Umbilical cord (tissue), 2 donors: ENCODE results near the gene GRIK4. TPM values are rescaled to one million over a fixed set of nuclear protein-coding genes. Genes with fewer than 3 reads are reported as not detected.
A peak's percentile ranks its signal among the peaks of the same experiment; 100 is the strongest.

Source experiments
- DNase-seq: peaks from one replicate; pipeline ENCODE4 v3.0.0-alpha.2; 2015; ENCODE audit warnings: low spot score
- total RNA-seq: library from RNA; depleted of rRNA; stranded (reverse); fragments of >200 nt; gene quantifications from one replicate; pipeline ENCODE4 v1.2.3, GENCODE V29; 2014; ENCODE audit warnings: low replicate concordance; ENCODE audit not compliant: insufficient read depth

Gene GRIK4
- total RNA-seq, 1 donor from 2014 or later: 1.2 TPM

GRCh38 chr11:120525261-120526171 lies 14.0 kb downstream of the GRIK4 start:
- DNase-seq: peak; percentile 36

- DNase-seq: no peak
These were observed 14.7 kb downstream of the GRIK4 start for GRCh38 chr11:120526241-120526640.

DNA sequence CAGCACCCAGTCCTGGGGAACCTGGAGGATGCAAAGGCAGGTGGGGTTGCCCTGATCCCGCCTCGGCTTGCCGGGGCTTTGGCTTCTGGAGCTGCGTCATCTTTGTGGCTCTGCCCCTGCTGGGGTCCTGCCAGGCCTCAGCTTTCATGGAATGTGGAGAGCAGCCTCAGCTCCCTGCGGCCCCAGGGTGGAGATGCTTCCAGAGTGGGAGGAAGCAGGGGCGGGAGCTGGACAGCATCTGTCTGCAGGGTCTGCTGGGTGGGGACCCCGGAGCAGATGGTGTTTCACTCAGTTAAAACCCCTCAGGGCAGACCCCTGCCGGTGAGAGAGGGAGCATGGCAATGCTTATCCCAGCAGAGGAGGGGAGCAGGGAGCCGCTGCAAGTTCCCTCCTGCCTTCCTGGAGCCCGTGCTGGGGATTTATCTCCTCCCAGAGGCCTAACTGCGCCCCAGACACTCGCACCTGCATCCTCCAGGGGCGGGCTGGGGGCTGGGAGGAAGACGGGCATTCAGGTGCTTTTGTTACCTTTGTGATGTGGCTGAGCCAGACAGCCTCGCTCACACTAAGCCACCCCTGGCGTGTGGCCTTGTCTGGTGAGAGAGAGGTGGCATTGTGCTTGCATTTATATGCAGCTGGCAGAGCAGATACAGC lies 15.7 kb downstream of the GRIK4 start:
- DNase-seq: peak; percentile 88

GRCh38 chr11:120528749-120529148 lies 17.2 kb downstream of the GRIK4 start:
- no peak for DNase-seq

GRCh38 chr11:120529214-120529613 lies 17.7 kb downstream of the GRIK4 start:
- no peak for DNase-seq

DNA sequence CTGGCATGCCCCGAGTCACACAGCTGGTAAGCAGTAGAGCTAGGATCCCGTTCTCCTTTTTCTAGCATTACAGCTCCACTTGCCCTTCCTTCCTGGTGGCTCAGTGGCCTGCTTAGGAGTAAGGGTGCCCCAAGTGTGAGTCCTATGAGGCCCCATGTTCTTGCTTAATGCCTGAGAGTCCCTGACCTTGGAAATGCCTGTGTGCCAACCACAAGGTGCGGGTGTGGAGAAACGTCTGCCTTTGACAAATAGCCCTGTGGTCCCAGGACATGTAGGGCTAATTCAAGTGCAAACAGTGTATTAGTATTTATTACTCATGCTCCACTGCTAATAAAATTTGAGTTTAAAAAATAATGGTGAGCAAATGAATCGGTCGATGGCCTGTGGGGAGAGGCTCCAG lies 18.4 kb downstream of the GRIK4 start:
- no peak for DNase-seq

DNA sequence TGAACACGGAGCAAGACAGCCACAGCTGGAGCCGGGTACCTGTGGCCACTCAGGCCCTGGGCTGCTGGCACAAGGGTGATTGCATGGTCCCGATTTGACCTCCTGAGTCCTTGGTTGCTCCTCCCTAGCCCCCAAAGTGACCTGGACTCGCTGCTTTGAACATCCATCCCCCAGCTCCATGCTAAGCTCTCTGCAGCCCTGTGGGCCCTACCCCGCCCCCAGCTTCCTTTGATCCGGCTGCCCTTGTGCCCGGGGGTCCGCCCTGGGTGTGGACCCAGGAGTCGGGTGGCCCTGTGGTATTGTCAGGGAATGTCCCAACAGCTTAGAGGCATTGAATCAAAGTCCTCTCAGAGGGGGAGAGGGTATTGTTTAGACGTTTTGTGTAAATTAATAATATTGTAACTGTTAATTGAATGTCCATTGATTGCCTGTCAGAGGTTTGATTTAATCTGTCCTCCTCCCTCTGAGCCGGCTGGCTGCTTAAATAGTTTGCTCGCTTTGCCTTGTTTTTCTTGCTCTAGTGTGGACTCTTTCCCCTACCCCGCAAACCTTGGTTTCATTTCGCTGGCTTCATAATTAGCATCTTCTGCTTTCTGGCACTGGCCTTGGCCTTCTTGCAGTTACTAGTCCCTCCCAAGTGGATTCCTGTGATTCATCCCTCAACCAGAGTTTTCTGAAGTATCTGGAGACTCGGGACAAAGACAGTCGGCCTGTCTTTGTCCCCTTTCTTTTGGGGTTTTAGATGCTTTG lies 20.7 kb downstream of the GRIK4 start:
- DNase-seq: no peak

DNA sequence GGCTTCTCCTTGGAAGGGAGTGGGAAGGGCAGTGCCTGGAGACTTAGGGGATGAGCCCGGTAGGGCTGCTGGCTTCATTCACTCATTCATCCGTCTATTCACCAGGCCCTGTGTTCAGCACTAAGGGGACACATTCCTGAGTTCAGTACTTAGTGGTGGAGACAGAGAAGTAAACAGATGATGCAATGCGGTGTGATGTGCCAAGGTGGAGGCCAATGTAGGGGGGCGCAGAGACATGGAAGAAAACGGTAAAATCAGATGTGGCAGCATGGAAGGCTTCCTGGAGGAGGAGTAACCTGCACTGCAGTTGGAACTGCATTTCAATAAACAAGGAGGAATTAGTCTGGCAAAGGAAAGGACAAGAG lies 21.3 kb downstream of the GRIK4 start:
- no peak for DNase-seq

DNA sequence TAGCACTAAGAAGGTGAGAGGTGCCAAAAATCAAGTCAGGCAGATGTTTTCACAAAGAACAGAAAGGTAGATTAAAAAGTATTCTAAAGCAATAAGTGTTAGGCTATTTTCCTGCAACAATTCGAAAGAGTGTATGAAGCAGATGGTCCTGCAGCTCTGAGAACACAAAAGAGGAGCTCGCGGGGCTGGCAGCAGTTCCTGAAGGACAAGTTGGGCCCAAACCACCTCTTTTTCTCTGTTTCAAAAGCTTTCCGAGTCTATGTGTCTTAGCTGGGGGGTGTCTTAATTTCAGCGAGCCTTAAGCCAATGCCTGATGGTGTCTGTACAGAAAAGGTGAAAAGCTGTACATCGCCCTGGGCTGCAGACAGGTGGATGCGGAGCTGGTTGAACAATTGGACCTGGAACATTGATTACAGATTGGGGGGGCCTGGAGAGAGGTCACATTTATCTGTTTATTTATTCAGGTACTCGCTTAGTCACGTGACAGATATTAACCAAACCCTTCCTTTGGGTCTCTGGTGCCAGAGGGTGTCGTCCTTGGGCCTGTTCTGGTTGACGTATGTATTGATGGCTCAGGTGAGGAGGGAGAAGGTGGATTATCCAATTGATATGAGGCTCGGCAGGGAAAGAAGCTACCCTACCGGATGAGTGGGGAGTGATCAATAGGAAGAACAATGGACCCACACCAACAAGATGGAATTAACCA lies 24.7 kb downstream of the GRIK4 start:
- DNase-seq: no peak

- no peak for DNase-seq
These were observed 25.2 kb downstream of the GRIK4 start for GRCh38 chr11:120536797-120537169.

DNA sequence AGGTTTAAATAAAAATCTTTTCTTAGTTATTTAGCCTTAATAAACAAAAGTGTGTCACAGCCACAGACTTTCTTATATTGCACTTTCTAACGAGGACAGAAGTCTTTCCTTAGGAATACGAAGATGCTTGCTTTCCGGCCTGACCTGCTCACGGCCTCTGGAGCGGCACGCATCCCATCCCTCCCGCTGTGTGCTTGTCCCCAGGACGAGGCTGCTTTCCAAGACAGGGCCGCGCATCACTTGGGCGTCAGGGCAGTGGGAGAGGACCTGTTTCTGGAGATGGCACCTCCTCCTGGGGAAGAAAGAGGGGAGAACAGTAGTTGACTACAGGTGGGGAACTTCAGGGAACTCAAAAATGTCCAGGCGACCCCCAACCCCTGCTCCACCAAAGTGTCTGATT lies 26.4 kb downstream of the GRIK4 start:
- DNase-seq: no peak

DNA sequence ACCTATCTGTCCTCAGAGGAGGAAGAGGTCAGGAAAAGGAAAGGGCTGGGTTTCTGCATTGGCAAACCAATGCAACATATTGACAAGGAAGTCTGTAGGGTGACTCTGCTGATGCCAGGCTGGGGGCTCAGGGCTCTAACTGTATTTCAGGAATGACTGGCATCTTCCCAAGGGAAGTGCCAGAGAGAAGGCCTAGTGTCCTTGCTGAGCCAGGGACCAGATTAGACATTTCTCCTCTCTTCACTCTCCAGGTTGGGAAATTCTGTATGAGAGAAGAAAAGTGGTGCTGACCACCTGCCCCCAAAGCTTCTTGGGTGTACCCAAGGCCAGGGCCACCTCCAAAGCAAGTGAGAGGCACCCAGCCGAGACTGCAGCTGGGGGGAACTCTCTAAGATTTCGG lies 27.2 kb downstream of the GRIK4 start:
- no peak for DNase-seq

DNA sequence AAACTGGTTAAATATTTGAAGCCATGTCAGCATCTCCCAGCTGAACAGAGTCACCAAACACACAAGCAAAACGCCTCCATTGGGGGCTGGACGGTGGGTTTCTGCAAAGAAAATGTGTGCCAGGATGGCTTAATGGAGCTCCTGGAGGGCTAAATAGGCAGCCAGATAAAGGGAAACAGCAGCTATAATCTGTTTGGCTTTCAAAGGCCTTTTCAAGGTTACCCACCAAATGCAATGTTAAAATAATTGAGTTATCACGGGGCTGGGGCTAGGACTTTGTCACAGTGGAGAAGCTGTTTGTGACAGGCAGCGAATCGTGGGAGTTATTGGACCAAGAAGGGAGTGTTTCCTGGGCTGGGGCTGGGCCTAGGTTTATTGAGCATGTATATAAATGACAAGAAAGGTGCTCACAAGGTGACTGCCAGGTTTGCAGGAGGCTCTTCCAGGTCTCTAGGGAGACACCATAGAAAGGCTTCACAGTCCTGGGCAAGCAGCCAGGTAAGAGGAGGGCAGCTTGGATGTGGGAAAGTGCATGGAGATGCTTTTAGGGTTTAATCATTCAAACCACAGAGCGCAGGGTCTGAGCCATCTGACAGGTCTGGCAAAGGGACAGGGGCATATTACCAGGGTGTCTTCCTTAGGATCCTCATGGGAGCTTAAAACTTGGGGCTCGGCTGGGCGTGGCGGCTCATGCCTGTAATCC lies 28.3 kb downstream of the GRIK4 start:
- DNase-seq: no peak

GRCh38 chr11:120540744-120541465 lies 29.4 kb downstream of the GRIK4 start:
- DNase-seq: no peak

DNA sequence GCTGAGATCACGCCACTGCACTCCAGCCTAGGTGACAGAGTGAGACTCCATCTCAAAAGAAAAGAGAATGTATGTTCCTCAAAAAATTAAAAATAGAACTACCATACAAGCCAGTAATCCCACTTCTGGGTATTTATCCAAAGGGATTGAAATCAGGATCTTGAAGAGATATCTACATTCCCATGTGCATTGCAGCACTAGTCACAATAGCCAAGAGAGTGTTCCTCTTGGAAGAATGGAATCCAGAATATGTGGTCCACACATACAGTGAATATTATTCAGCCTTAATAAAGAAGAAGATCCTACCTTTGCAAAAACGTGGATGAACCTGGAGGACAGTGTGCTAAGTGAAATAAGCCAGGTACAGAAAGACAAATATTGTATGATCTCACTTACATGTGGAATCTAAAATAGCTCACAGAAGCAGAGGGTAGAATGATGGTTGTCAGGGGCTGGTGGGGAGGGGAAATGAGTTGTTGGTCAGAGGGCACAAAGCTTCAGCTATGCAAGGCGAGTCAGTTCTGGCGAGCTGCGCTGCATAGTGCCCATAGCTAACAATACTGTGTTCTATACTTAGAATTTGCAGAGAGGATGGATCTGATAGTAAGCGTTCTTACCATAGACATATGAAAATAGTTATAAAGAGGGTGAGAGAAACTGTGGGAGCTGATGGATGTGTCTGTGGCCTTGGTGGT lies 32.1 kb downstream of the GRIK4 start:
- DNase-seq: peak; percentile 73

- DNase-seq: no peak
These were observed 34.3 kb downstream of the GRIK4 start for GRCh38 chr11:120545813-120546212.

DNA sequence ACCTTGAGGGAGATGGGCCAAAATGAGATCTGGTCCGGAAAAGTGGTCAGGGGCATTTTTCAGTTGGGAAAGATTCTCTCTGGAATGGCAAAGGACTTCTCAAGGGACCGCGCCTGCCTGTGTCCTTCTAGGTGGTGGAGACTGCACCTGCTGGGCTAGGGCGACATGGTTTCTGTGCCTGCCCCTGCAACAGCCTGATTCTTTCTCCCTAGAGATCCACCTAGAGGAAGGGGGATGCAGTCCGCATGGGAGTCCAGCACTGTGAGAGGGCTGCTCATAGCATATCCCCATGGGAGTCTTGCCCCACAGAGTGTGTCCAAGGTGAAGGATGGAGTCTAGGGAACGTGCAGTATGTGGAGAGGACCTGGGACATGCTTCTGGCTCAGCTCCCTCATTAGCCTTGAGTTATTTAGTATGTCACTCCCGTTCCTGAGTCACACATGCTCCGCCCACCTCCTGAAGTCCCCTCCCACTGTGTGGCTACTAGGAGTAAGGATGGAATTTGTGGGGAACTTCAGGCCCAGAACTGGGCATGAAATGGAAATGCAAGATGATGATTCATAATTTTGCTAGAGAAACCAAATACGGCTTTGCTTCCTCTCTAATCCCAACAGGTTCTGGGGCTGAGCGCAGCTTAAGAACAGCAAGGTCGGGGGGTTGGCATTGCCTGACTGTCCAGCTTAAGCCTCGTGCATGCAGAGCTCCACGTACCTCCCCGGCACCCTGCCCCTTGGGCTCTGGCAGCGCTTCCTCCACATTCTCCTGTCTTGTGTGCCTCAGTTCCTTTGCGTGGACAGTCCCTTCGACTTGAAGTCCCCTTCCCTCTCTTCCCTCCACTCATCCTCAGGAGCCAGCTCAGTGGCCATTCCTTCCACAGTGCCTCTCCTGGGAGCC lies 35.0 kb downstream of the GRIK4 start:
- peak; percentile 70 for DNase-seq

- peak; percentile 51 for DNase-seq
These were observed 35.8 kb downstream of the GRIK4 start for GRCh38 chr11:120547316-120547715.
